ENCODE data around the gene SERPINA5. TPM values are rescaled to one million over a fixed set of nuclear protein-coding genes. Genes with fewer than 3 reads are reported as not detected.
"Not testable (repeated sequence)": the region's sequence is repeated elsewhere in the genome, so short reads cannot be mapped to it uniquely, and the experiment has no call there.

SERPINA5 gene
- total RNA-seq, 4 donors from 2014 or later = 0.38 to 4.1 (median 1.9) TPM

DNA sequence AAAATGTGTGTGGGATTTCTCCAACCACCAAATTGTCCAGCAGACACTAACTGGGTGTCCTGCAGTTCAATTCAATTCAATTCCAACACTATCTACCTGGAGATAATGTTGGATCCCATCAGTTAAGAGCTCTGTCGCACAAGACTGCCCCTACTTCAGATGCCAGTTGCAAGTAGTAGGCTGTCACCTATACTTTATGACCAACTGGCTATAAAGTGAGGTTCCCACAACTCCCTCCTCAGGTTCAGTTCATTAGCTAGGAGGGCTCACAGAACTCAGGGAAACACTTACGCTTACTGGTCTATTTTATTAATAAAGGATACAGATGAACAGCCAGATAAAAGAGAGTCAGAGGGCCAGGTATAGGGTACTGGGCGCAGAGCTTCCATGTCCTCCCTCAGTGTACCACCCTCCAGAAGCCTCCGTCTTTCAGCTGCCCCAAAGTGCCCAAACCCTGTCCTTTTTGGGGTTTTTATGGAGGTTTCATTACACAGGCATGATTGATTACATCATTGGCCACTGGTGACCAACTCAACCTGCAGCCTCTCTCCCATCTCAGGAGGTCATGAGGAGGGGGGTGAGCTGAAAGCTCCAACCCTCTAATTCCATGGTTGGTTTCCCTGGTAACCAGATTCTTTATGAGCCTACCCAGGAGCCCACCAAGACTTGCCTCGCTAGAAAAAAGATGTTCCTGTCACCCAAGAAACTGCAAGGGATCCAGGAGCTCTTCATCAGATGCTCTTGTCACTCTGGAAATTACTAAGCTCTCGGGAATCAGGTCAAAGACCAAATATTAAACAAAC lies 7.5 kb upstream of the SERPINA5 start:
- peak in 1 of 2 donors; percentile 60 for DNase-seq (ENCODE audit: low spot score in 2 of 2)
- TF ChIP-seq POLR2A (IDR thresholded peaks at IDR 0.05) = no peak
- intact Hi-C loops (cut with DNase I; ENCODE audit: low total_unique reads) = no loop called here
- WGBS, 2 donors = 83 to 88% methylated on average over 6 of the region's 6 CpGs
- H3K4me3 ChIP-seq (ENCODE audit: low read depth, poor library complexity, severe bottlenecking) = no peak overlapping the region

DNA sequence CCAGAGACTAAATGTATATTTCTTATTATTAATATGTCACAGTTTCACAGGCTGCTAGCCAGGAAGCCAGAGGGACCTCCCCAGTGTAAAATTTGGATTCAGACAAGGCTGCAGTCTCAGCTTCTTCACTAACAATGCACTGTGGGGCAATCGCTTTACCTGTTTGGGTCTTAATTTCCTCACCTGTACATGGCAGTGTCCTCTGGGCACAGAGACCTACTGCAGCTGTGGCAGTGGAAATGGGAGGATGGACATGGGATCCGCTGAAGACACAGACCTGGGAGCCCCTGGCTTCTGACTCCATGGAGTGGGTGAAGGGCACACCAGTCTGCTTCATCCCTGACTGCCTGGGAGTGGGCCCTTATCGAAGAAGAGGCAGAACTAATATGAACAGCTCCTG lies 6.9 kb upstream of the SERPINA5 start:
- peak in 1 of 2 donors; percentile 54 for DNase-seq (ENCODE audit: low spot score in 2 of 2)
- 77 to 98% methylated on average over 3 of the region's 3 CpGs for WGBS, 2 donors
- intact Hi-C loops (cut with DNase I; ENCODE audit: low total_unique reads) = no loop called here
- TF ChIP-seq POLR2A (IDR thresholded peaks at IDR 0.05) = no peak
- TF ChIP-seq, protein P1, sequence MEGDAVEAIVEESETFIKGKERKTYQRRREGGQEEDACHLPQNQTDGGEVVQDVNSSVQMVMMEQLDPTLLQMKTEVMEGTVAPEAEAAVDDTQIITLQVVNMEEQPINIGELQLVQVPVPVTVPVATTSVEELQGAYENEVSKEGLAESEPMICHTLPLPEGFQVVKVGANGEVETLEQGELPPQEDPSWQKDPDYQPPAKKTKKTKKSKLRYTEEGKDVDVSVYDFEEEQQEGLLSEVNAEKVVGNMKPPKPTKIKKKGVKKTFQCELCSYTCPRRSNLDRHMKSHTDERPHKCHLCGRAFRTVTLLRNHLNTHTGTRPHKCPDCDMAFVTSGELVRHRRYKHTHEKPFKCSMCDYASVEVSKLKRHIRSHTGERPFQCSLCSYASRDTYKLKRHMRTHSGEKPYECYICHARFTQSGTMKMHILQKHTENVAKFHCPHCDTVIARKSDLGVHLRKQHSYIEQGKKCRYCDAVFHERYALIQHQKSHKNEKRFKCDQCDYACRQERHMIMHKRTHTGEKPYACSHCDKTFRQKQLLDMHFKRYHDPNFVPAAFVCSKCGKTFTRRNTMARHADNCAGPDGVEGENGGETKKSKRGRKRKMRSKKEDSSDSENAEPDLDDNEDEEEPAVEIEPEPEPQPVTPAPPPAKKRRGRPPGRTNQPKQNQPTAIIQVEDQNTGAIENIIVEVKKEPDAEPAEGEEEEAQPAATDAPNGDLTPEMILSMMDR (IDR thresholded peaks at IDR 0.05) = no peak
- no peak overlapping the region for H3K4me3 ChIP-seq (ENCODE audit: low read depth, poor library complexity, severe bottlenecking)

GRCh38 chr14:94575730-94576585 lies 5.3 kb upstream of the SERPINA5 start:
- intact Hi-C loops (cut with DNase I; ENCODE audit: low total_unique reads) = no loop called here
- WGBS, 2 donors = 79 to 81% methylated on average over 5 of the region's 5 CpGs
- TF ChIP-seq, protein P1 (IDR thresholded peaks at IDR 0.05) = no peak
- no peak for TF ChIP-seq POLR2A (IDR thresholded peaks at IDR 0.05)
- DNase-seq (ENCODE audit: low spot score in 2 of 2) = peak in 1 of 2 donors; percentile 69
- no peak overlapping the region for H3K4me3 ChIP-seq (ENCODE audit: low read depth, poor library complexity, severe bottlenecking)

- intact Hi-C loops (cut with DNase I; ENCODE audit: low total_unique reads) = not testable (repeated sequence)
Measured at GRCh38 chr14:94577472-94577871, 3.8 kb upstream of the SERPINA5 start.

GRCh38 chr14:94578712-94579111 lies 2.5 kb upstream of the SERPINA5 start:
- no peak overlapping the region for H3K4me3 ChIP-seq (ENCODE audit: low read depth, poor library complexity, severe bottlenecking)
- intact Hi-C loops (cut with DNase I; ENCODE audit: low total_unique reads) = no loop called here
- whole genome bisulfite sequencing, 2 donors = 92 to 94% methylated on average over 6 of the region's 6 CpGs
- no peak for DNase-seq (ENCODE audit: low spot score in 2 of 2)
- TF ChIP-seq POLR2A (IDR thresholded peaks at IDR 0.05) = no peak
- TF ChIP-seq, protein P1 (IDR thresholded peaks at IDR 0.05) = no peak

More at GRCh38 chr14:94577472-94577871, 3.8 kb upstream of the SERPINA5 start:
- not testable (repeated sequence) for H3K4me3 ChIP-seq (ENCODE audit: low read depth, poor library complexity, severe bottlenecking); DNase-seq (ENCODE audit: low spot score in 2 of 2)

DNA sequence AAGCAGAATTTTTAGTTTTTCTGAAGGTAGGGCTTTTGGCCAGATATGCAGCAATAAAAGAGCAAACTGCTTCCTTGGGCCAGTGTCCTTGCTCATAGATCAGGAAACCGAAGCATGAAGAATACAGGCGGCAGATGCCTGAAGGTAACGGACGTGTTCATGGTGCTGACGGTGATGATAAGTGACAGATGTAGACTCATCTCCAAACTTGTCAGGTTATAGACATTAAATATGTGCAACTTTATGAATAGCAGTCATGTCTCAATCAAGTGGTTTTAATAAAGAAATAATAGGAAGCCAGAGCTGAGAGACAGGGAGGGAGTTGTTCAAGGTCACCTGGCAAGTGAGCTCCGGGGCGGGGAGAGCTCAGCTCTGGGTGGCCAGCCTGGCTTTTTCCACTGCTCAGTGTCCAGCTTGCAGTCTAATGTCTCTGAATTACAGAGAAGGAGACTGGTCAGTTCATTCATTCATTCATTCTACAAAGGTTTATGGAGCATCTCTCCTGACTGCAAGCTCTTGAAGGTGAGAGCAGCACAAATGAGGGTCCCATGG lies 1.0 kb downstream of the SERPINA5 start:
- intact Hi-C loops (cut with DNase I; ENCODE audit: low total_unique reads) = no loop called here
- DNase-seq (ENCODE audit: low spot score in 2 of 2) = peak in 1 of 2 donors; percentile 68
- 54 to 68% methylated on average over 7 of the region's 7 CpGs for WGBS, 2 donors
- no peak overlapping the region for H3K4me3 ChIP-seq (ENCODE audit: low read depth, poor library complexity, severe bottlenecking)
- TF ChIP-seq POLR2A (IDR thresholded peaks at IDR 0.05) = no peak
- TF ChIP-seq, protein P1 (IDR thresholded peaks at IDR 0.05) = no peak

Data from lower leg skin (tissue), 4 donors.